Activated naive CD4-positive, alpha-beta T cell treated with anti-CD3 and anti-CD28 coated beads for 36 hours (primary cell): ENCODE measurements around the gene TCF25. TPM values are rescaled to one million over a fixed set of nuclear protein-coding genes. Genes with fewer than 3 reads are reported as not detected.
A peak's percentile ranks its signal among the peaks of the same experiment; 100 is the strongest.

Experiments
- CTCF ChIA-PET: fragments of 350-600 bp; sonication (Branson Sonifier 250); formaldehyde crosslinking; loops from one replicate; lab custom pipeline; 2021; ENCODE audit warnings: antibody characterized with exemption; lab: Charles Lee
- DNase-seq: peaks from one replicate; pipeline ENCODE4 v3.0.0-alpha.2; 2020
- H3K27ac Mint-ChIP-seq: one replicate; pipeline ENCODE4 v1.8.0; 2021; ENCODE audit warnings: mild to moderate bottlenecking, mixed read lengths
- H3K27me3 Mint-ChIP-seq: one replicate; pipeline ENCODE4 v1.8.0; 2021; ENCODE audit warnings: low read depth, mixed read lengths
- H3K36me3 Mint-ChIP-seq: one replicate; pipeline ENCODE4 v1.8.0; 2021; ENCODE audit warnings: low read depth, mixed read lengths
- H3K4me1 Mint-ChIP-seq: one replicate; pipeline ENCODE4 v1.8.0; 2021; ENCODE audit warnings: low read depth, mixed read lengths
- H3K4me3 Mint-ChIP-seq: one replicate; pipeline ENCODE4 v1.8.0; 2021; ENCODE audit warnings: mild to moderate bottlenecking, moderate library complexity, mixed read lengths
- H3K9me3 Mint-ChIP-seq: one replicate; pipeline ENCODE4 v1.8.0; 2021; ENCODE audit warnings: mixed read lengths
- intact Hi-C: fragments of 100-400 bp; cut with micrococcal nuclease; formaldehyde crosslinking; loops from one replicate; pipeline ENCODE4 v1.15.1; 2023
- total RNA-seq, 2 experiments: library from RNA; stranded (reverse); gene quantifications; one replicate each; pipeline ENCODE4 v1.2.3, GENCODE V29; 2021

The TCF25 gene
- total RNA-seq, 2 experiments from 2014 or later, result 108 to 109 TPM

GRCh38 chr16:89904606-89905510, 31.5 kb downstream of the TCF25 start:
- no peak for DNase-seq
- Mint-ChIP-seq H3K9me3 (no peaks in the 10 kb centered on the region), H3K27me3 (no peaks in the 10 kb centered on the region), H3K4me1 (peaks cover under 1% of the 10 kb centered on the region), H3K27ac (no peak overlapping the region), H3K36me3 (peaks cover 11% of the 10 kb centered on the region), H3K4me3 (no peak overlapping the region)
- intact Hi-C loops, result no loop called here
- CTCF ChIA-PET, result no interaction called here

GRCh38 chr16:89905511-89906139, 32.2 kb downstream of the TCF25 start:
- DNase-seq, result no peak
- Mint-ChIP-seq H3K27ac (no peak overlapping the region), H3K9me3 (no peaks in the 10 kb centered on the region), H3K4me1 (no peaks in the 10 kb centered on the region), H3K27me3 (no peaks in the 10 kb centered on the region), H3K36me3 (peaks cover 9% of the 10 kb centered on the region), H3K4me3 (no peak overlapping the region)
- intact Hi-C loops, result no loop called here
- CTCF ChIA-PET, result no interaction called here

GRCh38 chr16:89906140-89907025, 33.0 kb downstream of the TCF25 start:
- no peaks in the 10 kb centered on the region for H3K27me3 Mint-ChIP-seq
- no peaks in the 10 kb centered on the region for H3K9me3 Mint-ChIP-seq
- H3K36me3 Mint-ChIP-seq, result peaks cover 9% of the 10 kb centered on the region
- DNase-seq, result no peak
- H3K4me1 Mint-ChIP-seq, result no peaks in the 10 kb centered on the region
- intact Hi-C loops, result no loop called here
- H3K4me3 Mint-ChIP-seq, result no peak overlapping the region
- CTCF ChIA-PET, result interaction anchor here (2.1 kb wide), 1 partner anchor 46 kb away, joined by 5 read pairs; no protein-coding TSS in a partner anchor
- H3K27ac Mint-ChIP-seq, result no peak overlapping the region

- H3K27me3 Mint-ChIP-seq, result no peaks in the 10 kb centered on the region
- H3K27ac Mint-ChIP-seq, result no peak overlapping the region
- intact Hi-C loops, result no loop called here
- no peaks in the 10 kb centered on the region for H3K4me1 Mint-ChIP-seq
- H3K36me3 Mint-ChIP-seq, result peaks cover 9% of the 10 kb centered on the region
- H3K4me3 Mint-ChIP-seq, result no peak overlapping the region
- DNase-seq, result no peak
- CTCF ChIA-PET, result interaction anchor here (0.6 to 2.1 kb wide), 4 partner anchors 12 to 223 kb away, joined by 3 to 8 read pairs (median 4); partner anchors contain the start of gene MC1R
- H3K9me3 Mint-ChIP-seq, result no peaks in the 10 kb centered on the region
Measured at GRCh38 chr16:89907055-89907814, 33.8 kb downstream of the TCF25 start.

GRCh38 chr16:89908236-89908635, 34.8 kb downstream of the TCF25 start:
- CTCF ChIA-PET, result interaction anchor here (0.6 to 2.1 kb wide), 5 partner anchors 11 to 173 kb away, joined by 3 to 8 read pairs (median 5); partner anchors contain the start of gene MC1R
- H3K9me3 Mint-ChIP-seq, result no peaks in the 10 kb centered on the region
- no peaks in the 10 kb centered on the region for H3K4me1 Mint-ChIP-seq
- intact Hi-C loops, result no loop called here
- H3K27ac Mint-ChIP-seq, result no peak overlapping the region
- H3K27me3 Mint-ChIP-seq, result no peaks in the 10 kb centered on the region
- no peak for DNase-seq
- H3K36me3 Mint-ChIP-seq, result peaks cover 9% of the 10 kb centered on the region
- H3K4me3 Mint-ChIP-seq, result no peak overlapping the region

- H3K27me3 Mint-ChIP-seq, result no peaks in the 10 kb centered on the region
- no peaks in the 10 kb centered on the region for H3K9me3 Mint-ChIP-seq
- H3K27ac Mint-ChIP-seq, result no peak overlapping the region
- peaks cover 9% of the 10 kb centered on the region for H3K36me3 Mint-ChIP-seq
- H3K4me3 Mint-ChIP-seq, result no peak overlapping the region
- H3K4me1 Mint-ChIP-seq, result no peaks in the 10 kb centered on the region
- CTCF ChIA-PET, result interaction anchor here (0.7 to 2.0 kb wide), 20 partner anchors 9 to 210 kb away, joined by 3 to 11 read pairs (median 5); partner anchors contain the start of genes MC1R and TCF25
- peak; percentile 75 for DNase-seq
- intact Hi-C loops, result loop anchor here (2.0 kb wide), 1 partner anchor 209 kb away; the partner anchor contains the start of gene SPATA2L
Measured at GRCh38 chr16:89909777-89910716, 36.7 kb downstream of the TCF25 start.

GRCh38 chr16:89910717-89911354, 37.4 kb downstream of the TCF25 start:
- H3K27ac Mint-ChIP-seq, result no peak overlapping the region
- intact Hi-C loops, result loop anchor here (2.0 kb wide), 1 partner anchor 210 kb away; the partner anchor contains the start of gene SPATA2L
- H3K4me3 Mint-ChIP-seq, result no peak overlapping the region
- no peak for DNase-seq
- H3K4me1 Mint-ChIP-seq, result no peaks in the 10 kb centered on the region
- CTCF ChIA-PET, result interaction anchor here (1.0 to 2.0 kb wide), 17 partner anchors 8 to 211 kb away, joined by 3 to 11 read pairs (median 5); partner anchors contain the start of genes MC1R and TCF25
- H3K36me3 Mint-ChIP-seq, result peaks cover 8% of the 10 kb centered on the region
- H3K9me3 Mint-ChIP-seq, result no peaks in the 10 kb centered on the region
- no peaks in the 10 kb centered on the region for H3K27me3 Mint-ChIP-seq

- intact Hi-C loops, result loop anchor here (2.0 kb wide), 1 partner anchor 211 kb away; the partner anchor contains the start of gene SPATA2L
- Mint-ChIP-seq H3K27me3 (no peaks in the 10 kb centered on the region), H3K27ac (no peak overlapping the region)
Measured at GRCh38 chr16:89911375-89911774, 38.0 kb downstream of the TCF25 start.

GRCh38 chr16:89912143-89912542, 38.8 kb downstream of the TCF25 start:
- DNase-seq, result no peak
- no peak overlapping the region for H3K4me3 Mint-ChIP-seq
- no peak overlapping the region for H3K27ac Mint-ChIP-seq
- H3K36me3 Mint-ChIP-seq, result peaks cover 6% of the 10 kb centered on the region
- peaks cover 2% of the 10 kb centered on the region for H3K4me1 Mint-ChIP-seq
- CTCF ChIA-PET, result interaction anchor here (1.2 kb wide), 1 partner anchor 18 kb away, joined by 3 read pairs; no protein-coding TSS in a partner anchor
- intact Hi-C loops, result no loop called here
- no peaks in the 10 kb centered on the region for H3K27me3 Mint-ChIP-seq
- H3K9me3 Mint-ChIP-seq, result no peaks in the 10 kb centered on the region

More at GRCh38 chr16:89911375-89911774, 38.0 kb downstream of the TCF25 start:
- H3K4me1 Mint-ChIP-seq, result no peaks in the 10 kb centered on the region
- DNase-seq, result no peak
- no peaks in the 10 kb centered on the region for H3K9me3 Mint-ChIP-seq
- peaks cover 8% of the 10 kb centered on the region for H3K36me3 Mint-ChIP-seq
- CTCF ChIA-PET, result interaction anchor here (0.6 to 1.5 kb wide), 5 partner anchors 17 to 206 kb away, joined by 3 to 11 read pairs (median 4); partner anchors contain the start of gene TCF25
- no peak overlapping the region for H3K4me3 Mint-ChIP-seq

- Mint-ChIP-seq H3K27ac (no peak overlapping the region), H3K4me1 (peaks cover 4% of the 10 kb centered on the region), H3K4me3 (no peak overlapping the region), H3K36me3 (peaks cover 6% of the 10 kb centered on the region), H3K27me3 (no peaks in the 10 kb centered on the region), H3K9me3 (no peaks in the 10 kb centered on the region)
- intact Hi-C loops, result no loop called here
- CTCF ChIA-PET, result interaction anchor here (1.2 kb wide), 1 partner anchor 207 kb away, joined by 4 read pairs; no protein-coding TSS in a partner anchor
- no peak for DNase-seq
Measured at GRCh38 chr16:89912627-89913026, 39.2 kb downstream of the TCF25 start.
